ENCODE data around the gene FCSK.

FCSK gene

GRCh38 chr16:70432723-70433457 lies 21.5 kb upstream of the FCSK start:
- H3K27me3 ChIP-seq (ENCODE audit: low read depth, low read length), result no peaks in the 10 kb centered on the region

GRCh38 chr16:70433458-70434103 lies 20.8 kb upstream of the FCSK start:
- H3K4me1 ChIP-seq (ENCODE audit: control insufficient read depth in 1 of 2, insufficient read depth in 2 of 2, low read length in 2 of 2), result peaks cover 44 to 66% of the 10 kb centered on the region in 2 donors
- H3K27me3 ChIP-seq (ENCODE audit: low read depth, low read length), result no peaks in the 10 kb centered on the region
- H3K4me3 ChIP-seq (ENCODE audit: low read depth in 1 of 2, low read length in 2 of 2), result peak overlapping the region in 1 of 2 donors; percentile 10
- no peaks in the 10 kb centered on the region for H3K9me3 ChIP-seq (ENCODE audit: control insufficient read depth in 1 of 2, low read length in 2 of 2)
- peaks cover 0 to 4% of the 10 kb centered on the region in 2 donors for H3K36me3 ChIP-seq (ENCODE audit: control insufficient read depth in 1 of 2, insufficient read depth in 2 of 2, low read length in 2 of 2)
- H3K27ac ChIP-seq (ENCODE audit: low read length), result peak overlapping the region; percentile 46

More at GRCh38 chr16:70432723-70433457, 21.5 kb upstream of the FCSK start:
- Histone ChIP-seq H3K36me3 (ENCODE audit: control insufficient read depth in 1 of 2, insufficient read depth in 2 of 2, low read length in 2 of 2) (peaks cover 0 to 4% of the 10 kb centered on the region in 2 donors), H3K4me3 (ENCODE audit: low read depth in 1 of 2, low read length in 2 of 2) (peak overlapping the region in 1 of 2 donors; percentile 10), H3K27ac (ENCODE audit: low read length) (peak overlapping the region; percentile 46), H3K4me1 (ENCODE audit: control insufficient read depth in 1 of 2, insufficient read depth in 2 of 2, low read length in 2 of 2) (peaks cover 50 to 68% of the 10 kb centered on the region in 2 donors), H3K9me3 (ENCODE audit: control insufficient read depth in 1 of 2, low read length in 2 of 2) (no peaks in the 10 kb centered on the region)

- no peak overlapping the region for H3K27ac ChIP-seq (ENCODE audit: low read length)
- H3K27me3 ChIP-seq (ENCODE audit: low read depth, low read length), result no peaks in the 10 kb centered on the region
- no peaks in the 10 kb centered on the region for H3K9me3 ChIP-seq (ENCODE audit: control insufficient read depth in 1 of 2, low read length in 2 of 2)
- H3K4me3 ChIP-seq (ENCODE audit: low read depth in 1 of 2, low read length in 2 of 2), result no peak overlapping the region
- peaks cover 0 to 4% of the 10 kb centered on the region in 2 donors for H3K36me3 ChIP-seq (ENCODE audit: control insufficient read depth in 1 of 2, insufficient read depth in 2 of 2, low read length in 2 of 2)
- H3K4me1 ChIP-seq (ENCODE audit: control insufficient read depth in 1 of 2, insufficient read depth in 2 of 2, low read length in 2 of 2), result peaks cover 39 to 64% of the 10 kb centered on the region in 2 donors
These were observed 19.7 kb upstream of the FCSK start for GRCh38 chr16:70434484-70435260.

- no peaks in the 10 kb centered on the region for H3K27me3 ChIP-seq (ENCODE audit: low read depth, low read length)
- peaks cover 0 to 4% of the 10 kb centered on the region in 2 donors for H3K36me3 ChIP-seq (ENCODE audit: control insufficient read depth in 1 of 2, insufficient read depth in 2 of 2, low read length in 2 of 2)
- no peak overlapping the region for H3K27ac ChIP-seq (ENCODE audit: low read length)
- H3K4me1 ChIP-seq (ENCODE audit: control insufficient read depth in 1 of 2, insufficient read depth in 2 of 2, low read length in 2 of 2), result peaks cover 24 to 47% of the 10 kb centered on the region in 2 donors
- no peaks in the 10 kb centered on the region for H3K9me3 ChIP-seq (ENCODE audit: control insufficient read depth in 1 of 2, low read length in 2 of 2)
- peak overlapping the region; percentile 83 to 84 for H3K4me3 ChIP-seq (ENCODE audit: low read depth in 1 of 2, low read length in 2 of 2)
These were observed 17.3 kb upstream of the FCSK start for GRCh38 chr16:70437017-70437581.

GRCh38 chr16:70437582-70438557 lies 16.5 kb upstream of the FCSK start:
- H3K27me3 ChIP-seq (ENCODE audit: low read depth, low read length), result no peaks in the 10 kb centered on the region
- H3K4me1 ChIP-seq (ENCODE audit: control insufficient read depth in 1 of 2, insufficient read depth in 2 of 2, low read length in 2 of 2), result peaks cover 20 to 40% of the 10 kb centered on the region in 2 donors
- peak overlapping the region; percentile 60 for H3K27ac ChIP-seq (ENCODE audit: low read length)
- no peaks in the 10 kb centered on the region for H3K9me3 ChIP-seq (ENCODE audit: control insufficient read depth in 1 of 2, low read length in 2 of 2)
- H3K4me3 ChIP-seq (ENCODE audit: low read depth in 1 of 2, low read length in 2 of 2), result peak overlapping the region; percentile 83 to 84
- peaks cover 0 to 4% of the 10 kb centered on the region in 2 donors for H3K36me3 ChIP-seq (ENCODE audit: control insufficient read depth in 1 of 2, insufficient read depth in 2 of 2, low read length in 2 of 2)

GRCh38 chr16:70438585-70438968 lies 15.8 kb upstream of the FCSK start:
- H3K4me3 ChIP-seq (ENCODE audit: low read depth in 1 of 2, low read length in 2 of 2), result peak overlapping the region; percentile 83 to 84
- peaks cover 0 to 4% of the 10 kb centered on the region in 2 donors for H3K36me3 ChIP-seq (ENCODE audit: control insufficient read depth in 1 of 2, insufficient read depth in 2 of 2, low read length in 2 of 2)
- H3K27me3 ChIP-seq (ENCODE audit: low read depth, low read length), result no peaks in the 10 kb centered on the region
- H3K27ac ChIP-seq (ENCODE audit: low read length), result peak overlapping the region; percentile 60
- H3K9me3 ChIP-seq (ENCODE audit: control insufficient read depth in 1 of 2, low read length in 2 of 2), result no peaks in the 10 kb centered on the region
- H3K4me1 ChIP-seq (ENCODE audit: control insufficient read depth in 1 of 2, insufficient read depth in 2 of 2, low read length in 2 of 2), result peaks cover 13 to 33% of the 10 kb centered on the region in 2 donors

- peaks cover 8 to 26% of the 10 kb centered on the region in 2 donors for H3K4me1 ChIP-seq (ENCODE audit: control insufficient read depth in 1 of 2, insufficient read depth in 2 of 2, low read length in 2 of 2)
- no peaks in the 10 kb centered on the region for H3K9me3 ChIP-seq (ENCODE audit: control insufficient read depth in 1 of 2, low read length in 2 of 2)
- peaks cover 0 to 4% of the 10 kb centered on the region in 2 donors for H3K36me3 ChIP-seq (ENCODE audit: control insufficient read depth in 1 of 2, insufficient read depth in 2 of 2, low read length in 2 of 2)
- peak within 1 kb of the TSS; percentile 83 to 84 for H3K4me3 ChIP-seq (ENCODE audit: low read depth in 1 of 2, low read length in 2 of 2)
- no peaks in the 10 kb centered on the region for H3K27me3 ChIP-seq (ENCODE audit: low read depth, low read length)
- H3K27ac ChIP-seq (ENCODE audit: low read length), result peak within 1 kb of the TSS; percentile 60
These were observed 15.2 kb upstream of the FCSK start, which contains the start of gene ST3GAL2 for GRCh38 chr16:70438969-70439862. TSS of gene ST3GAL2 (minus strand) at chr16:70439100. CDS start at chr16:70398530, 40,570 bp downstream.

- peak overlapping the region; percentile 63 to 84 for H3K4me3 ChIP-seq (ENCODE audit: low read depth in 1 of 2, low read length in 2 of 2)
- no peak overlapping the region for H3K27ac ChIP-seq (ENCODE audit: low read length)
These were observed 14.2 kb upstream of the FCSK start for GRCh38 chr16:70440009-70440692.

GRCh38 chr16:70441406-70441990 lies 12.9 kb upstream of the FCSK start:
- no peak overlapping the region for H3K4me3 ChIP-seq (ENCODE audit: low read depth in 1 of 2, low read length in 2 of 2)
- no peaks in the 10 kb centered on the region for H3K9me3 ChIP-seq (ENCODE audit: control insufficient read depth in 1 of 2, low read length in 2 of 2)
- H3K4me1 ChIP-seq (ENCODE audit: control insufficient read depth in 1 of 2, insufficient read depth in 2 of 2, low read length in 2 of 2), result peaks cover 7 to 21% of the 10 kb centered on the region in 2 donors
- no peaks in the 10 kb centered on the region for H3K27me3 ChIP-seq (ENCODE audit: low read depth, low read length)
- no peaks in the 10 kb centered on the region for H3K36me3 ChIP-seq (ENCODE audit: control insufficient read depth in 1 of 2, insufficient read depth in 2 of 2, low read length in 2 of 2)
- no peak overlapping the region for H3K27ac ChIP-seq (ENCODE audit: low read length)

More at GRCh38 chr16:70440009-70440692, 14.2 kb upstream of the FCSK start:
- H3K27me3 ChIP-seq (ENCODE audit: low read depth, low read length), result no peaks in the 10 kb centered on the region
- H3K36me3 ChIP-seq (ENCODE audit: control insufficient read depth in 1 of 2, insufficient read depth in 2 of 2, low read length in 2 of 2), result peaks cover 0 to under 1% of the 10 kb centered on the region in 2 donors
- no peaks in the 10 kb centered on the region for H3K9me3 ChIP-seq (ENCODE audit: control insufficient read depth in 1 of 2, low read length in 2 of 2)
- H3K4me1 ChIP-seq (ENCODE audit: control insufficient read depth in 1 of 2, insufficient read depth in 2 of 2, low read length in 2 of 2), result peaks cover 8 to 21% of the 10 kb centered on the region in 2 donors
